ENCODE data around the gene ACVRL1.

Gene ACVRL1

GRCh38 chr12:51970904-51971646 lies 63.8 kb downstream of the ACVRL1 start:
- DNase-seq (ENCODE audit: low read depth) = no peak

DNA sequence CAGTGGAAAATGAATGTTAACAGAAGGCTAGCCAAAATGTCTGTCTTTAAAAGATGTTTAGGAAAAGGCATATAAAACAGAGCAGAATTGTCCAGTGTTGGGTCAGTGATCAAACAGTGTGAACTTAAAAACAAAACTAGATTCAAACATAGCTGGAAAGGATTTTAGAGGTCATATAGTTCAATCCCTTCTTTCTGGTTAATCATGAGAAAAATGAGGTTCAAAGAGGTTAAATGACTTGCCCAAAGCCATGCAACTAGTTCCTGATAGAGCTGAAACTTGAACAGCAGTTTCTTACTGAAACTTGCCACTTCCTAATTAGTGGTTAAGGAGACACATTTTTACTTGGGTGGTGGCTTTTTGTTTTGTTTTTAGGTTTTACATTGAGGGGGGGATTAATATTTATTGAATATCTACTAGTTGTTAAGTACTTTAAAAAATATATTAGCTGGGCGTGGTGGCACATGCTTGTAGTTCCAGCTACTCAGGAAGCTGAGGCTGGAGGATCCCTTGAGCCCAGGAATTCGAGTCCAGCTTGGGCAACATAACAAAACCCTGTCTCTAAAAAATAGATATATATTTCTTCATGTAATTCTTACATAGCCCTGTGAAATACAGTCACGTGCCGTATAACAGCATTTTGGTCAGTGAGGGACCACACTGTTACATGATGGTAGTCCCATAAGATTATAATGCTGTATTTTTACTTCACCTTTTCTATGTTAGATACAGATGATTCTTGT lies 64.5 kb downstream of the ACVRL1 start:
- DNase-seq (ENCODE audit: low read depth) = no peak

- no peak for DNase-seq (ENCODE audit: low read depth)
Observed at GRCh38 chr12:51972422-51972812, 65.1 kb downstream of the ACVRL1 start.

GRCh38 chr12:51972849-51973273 lies 65.6 kb downstream of the ACVRL1 start:
- DNase-seq (ENCODE audit: low read depth) = peak; percentile 45
